ENCODE data around the gene SAP25. TPM values are rescaled to one million over a fixed set of nuclear protein-coding genes. Genes with fewer than 3 reads are reported as not detected.

SAP25 gene
- polyA plus RNA-seq, 3 donors, result 67.2 TPM; not detected in 2

- H3K79me2 ChIP-seq (ENCODE audit: insufficient read depth, low read length), result peaks cover 8% of the 10 kb centered on the region
- intact Hi-C loops (cut with micrococcal nuclease), result no loop called here
- TF ChIP-seq CTCF (IDR thresholded peaks at IDR 0.05), result no peak
- H3K27me3 Mint-ChIP-seq (ENCODE audit: low read depth in 3 of 3), result peaks cover 19 to 37% (median 29%) of the 10 kb centered on the region in 3 donors
- peaks cover 2 to 11% (median 5%) of the 10 kb centered on the region in 7 donors for H3K9me3 Mint-ChIP-seq
- WGBS (ENCODE audit: insufficient coverage), result 100% methylated on average over 6 of the region's 14 CpGs
- peaks cover 77 to 87% of the 10 kb centered on the region in 2 donors for H3K36me3 ChIP-seq (replicated peaks in 1 of 2; ENCODE audit: control insufficient read depth in 1 of 2, insufficient read depth in 2 of 2, low read length in 2 of 2)
- no peak for DNase-seq
- H3K4me3 ChIP-seq (replicated peaks in 1 of 3; ENCODE audit: low read depth in 2 of 3, low read length in 3 of 3), result no peak overlapping the region
- peaks cover 23 to 51% of the 10 kb centered on the region in 2 donors for H3K36me3 Mint-ChIP-seq
- H3K4me1 Mint-ChIP-seq, result peaks cover 21% of the 10 kb centered on the region
- no peak overlapping the region for H3K27ac Mint-ChIP-seq
- H3K27ac ChIP-seq (ENCODE audit: low read depth in 1 of 2, low read length in 2 of 2), result no peak overlapping the region
- H3K4me2 ChIP-seq (replicated peaks; ENCODE audit: extremely low read depth, low read length, poor library complexity, severe bottlenecking), result no peak overlapping the region
- no peak overlapping the region for H3K9ac ChIP-seq (ENCODE audit: insufficient read depth, low read length, poor library complexity, severe bottlenecking)
- H2AFZ ChIP-seq (ENCODE audit: insufficient read depth, low read depth, low read length, poor library complexity, severe bottlenecking), result no peak overlapping the region
- peaks cover 98% of the 10 kb centered on the region for H4K20me1 ChIP-seq (ENCODE audit: insufficient read depth, low read length)
- H3K4me1 ChIP-seq (ENCODE audit: control insufficient read depth in 1 of 2, insufficient read depth in 2 of 2, low read length in 2 of 2), result peaks cover 15 to 25% of the 10 kb centered on the region in 2 donors
- H3K27me3 ChIP-seq (ENCODE audit: control insufficient read depth in 2 of 2, insufficient read depth in 2 of 2, low read length in 2 of 2), result peaks cover 3 to 24% of the 10 kb centered on the region in 2 donors
- no peak overlapping the region for H3K4me3 Mint-ChIP-seq
- H3K9me3 ChIP-seq (replicated peaks in 1 of 2; ENCODE audit: control insufficient read depth in 1 of 2, insufficient read depth in 1 of 2, low read length in 2 of 2), result no peaks in the 10 kb centered on the region
Measured at GRCh38 chr7:100575206-100575631, 1.5 kb upstream of the SAP25 start.

GRCh38 chr7:100574362-100575205 is 884 bp upstream of the SAP25 start:
- Histone ChIP-seq H4K20me1 (ENCODE audit: insufficient read depth, low read length) (peaks cover 97% of the 10 kb centered on the region), H3K9me3 (replicated peaks in 1 of 2; ENCODE audit: control insufficient read depth in 1 of 2, insufficient read depth in 1 of 2, low read length in 2 of 2) (no peaks in the 10 kb centered on the region), H3K27ac (ENCODE audit: low read depth in 1 of 2, low read length in 2 of 2) (no peak overlapping the region), H2AFZ (ENCODE audit: insufficient read depth, low read depth, low read length, poor library complexity, severe bottlenecking) (no peak overlapping the region), H3K27me3 (ENCODE audit: control insufficient read depth in 2 of 2, insufficient read depth in 2 of 2, low read length in 2 of 2) (peaks cover 3 to 29% of the 10 kb centered on the region in 2 donors), H3K4me3 (replicated peaks in 1 of 3; ENCODE audit: low read depth in 2 of 3, low read length in 3 of 3) (no peak overlapping the region), H3K4me2 (replicated peaks; ENCODE audit: extremely low read depth, low read length, poor library complexity, severe bottlenecking) (no peak overlapping the region), H3K79me2 (ENCODE audit: insufficient read depth, low read length) (peaks cover 1% of the 10 kb centered on the region), H3K4me1 (ENCODE audit: control insufficient read depth in 1 of 2, insufficient read depth in 2 of 2, low read length in 2 of 2) (peaks cover 21 to 32% of the 10 kb centered on the region in 2 donors), H3K36me3 (replicated peaks in 1 of 2; ENCODE audit: control insufficient read depth in 1 of 2, insufficient read depth in 2 of 2, low read length in 2 of 2) (peaks cover 71 to 80% of the 10 kb centered on the region in 2 donors), H3K9ac (ENCODE audit: insufficient read depth, low read length, poor library complexity, severe bottlenecking) (no peak overlapping the region)
- DNase-seq, result no peak
- H3K9me3 Mint-ChIP-seq, result peaks cover under 1 to 11% (median 4%) of the 10 kb centered on the region in 7 donors
- peaks cover 23 to 51% of the 10 kb centered on the region in 2 donors for H3K36me3 Mint-ChIP-seq
- WGBS (ENCODE audit: insufficient coverage), result 92% methylated on average over 17 of the region's 44 CpGs
- intact Hi-C loops (cut with micrococcal nuclease), result no loop called here
- H3K27ac Mint-ChIP-seq, result no peak overlapping the region
- H3K27me3 Mint-ChIP-seq (ENCODE audit: low read depth in 3 of 3), result peaks cover 20 to 43% (median 35%) of the 10 kb centered on the region in 3 donors
- no peak overlapping the region for H3K4me3 Mint-ChIP-seq
- H3K4me1 Mint-ChIP-seq, result peaks cover 24% of the 10 kb centered on the region
- no peak for TF ChIP-seq CTCF (IDR thresholded peaks at IDR 0.05)

All from CD14-positive monocyte (primary cell).